SK-N-SH (cell line): ENCODE results near the gene ZNF576. TPM values are rescaled to one million over a fixed set of nuclear protein-coding genes. Genes with fewer than 3 reads are reported as not detected.

ENCODE experiments used
- CTCF ChIA-PET: fragments of 300-600, 350-600 bp; formaldehyde crosslinking; extraction: SDS; loops from one replicate; lab custom pipeline; 2021; lab: Yijun Ruan, JAX
- POLR2A ChIA-PET: fragments of 350-600 bp; sonication (Branson Sonifier 250); formaldehyde crosslinking; extraction: SDS; loops from one replicate; lab custom pipeline; 2020; ENCODE audit warnings: antibody characterized with exemption, inconsistent platforms; lab: Yijun Ruan, JAX
- DNase-seq: peaks from one replicate; pipeline ENCODE4 v3.0.0; 2012
- H2AFZ ChIP-seq: fragments of 200-600 bp; sonication (generic); 2 replicates; pipeline ENCODE4 v1.8.1; 2016; ENCODE audit warnings: antibody characterized with exemption, mild to moderate bottlenecking, low read depth
- H3F3A ChIP-seq: fragments of 200-600 bp; sonication (generic); replicated peaks from 2 replicates; pipeline ENCODE3; 2016; ENCODE audit warnings: antibody characterized with exemption, mild to moderate bottlenecking; ENCODE audit not compliant: insufficient read depth
- H3K27ac ChIP-seq, 2 experiments: fragments of 200-500 bp in 1 of 2; fragments of 200-600 bp in 1 of 2; sonication (Bioruptor generic) in 1 of 2; sonication (generic), shearing (Covaris generic) in 1 of 2; 2 replicates each; pipeline versions ENCODE4 v1.5.1 to v1.6.1; 2014 to 2016; ENCODE audit warnings: low read depth in 2 of 2, inconsistent platforms in 1 of 2, low read length in 1 of 2, mild to moderate bottlenecking in 1 of 2, mixed read lengths in 1 of 2
- H3K27me3 ChIP-seq: fragments of 200-600 bp; sonication (generic), shearing (Covaris generic); 2 replicates; pipeline ENCODE4 v1.6.1; 2016; ENCODE audit warnings: mixed run types; ENCODE audit not compliant: insufficient read depth
- H3K36me3 ChIP-seq, 2 experiments: fragments of 200-500 bp in 1 of 2; fragments of 200-600 bp in 1 of 2; sonication (Bioruptor generic) in 1 of 2; sonication (generic) in 1 of 2; replicated peaks in 1 of 2; 2 replicates each; pipeline versions ENCODE3 to v1.5.1; 2014 to 2016; ENCODE audit warnings: low read length in 1 of 2, mild to moderate bottlenecking in 1 of 2; ENCODE audit not compliant: insufficient read depth in 2 of 2, control insufficient read depth in 1 of 2
- H3K4me1 ChIP-seq, 2 experiments: fragments of 200-500 bp in 1 of 2; fragments of 200-600 bp in 1 of 2; sonication (Bioruptor generic) in 1 of 2; sonication (generic), shearing (Covaris generic) in 1 of 2; 2 replicates each; pipeline versions ENCODE4 v1.5.1 to v1.6.1; 2014 to 2016; ENCODE audit warnings: low read depth in 1 of 2, low read length in 1 of 2, mixed run types in 1 of 2; ENCODE audit not compliant: insufficient read depth in 2 of 2, control insufficient read depth in 1 of 2
- H3K4me2 ChIP-seq: fragments of 200-600 bp; sonication (generic), shearing (Covaris generic); 2 replicates; pipeline ENCODE4 v1.6.1; 2017; ENCODE audit warnings: mixed run types
- H3K4me3 ChIP-seq, 2 experiments: fragments of 200-500 bp in 1 of 2; fragments of 200-600 bp in 1 of 2; sonication (Bioruptor generic) in 1 of 2; sonication (generic), shearing (Covaris generic) in 1 of 2; 2 replicates each; pipeline versions ENCODE4 v1.5.1 to v1.8.1; 2014 to 2016; ENCODE audit warnings: low read depth in 2 of 2, inconsistent platforms in 1 of 2, low read length in 1 of 2, mild to moderate bottlenecking in 1 of 2, mixed read lengths in 1 of 2, moderate library complexity in 1 of 2
- H3K79me2 ChIP-seq: fragments of 200-600 bp; sonication (generic); 2 replicates; pipeline ENCODE4 v1.8.1; 2017; ENCODE audit warnings: mild to moderate bottlenecking; ENCODE audit not compliant: insufficient read depth
- H3K9ac ChIP-seq: fragments of 200-600 bp; sonication (generic); 2 replicates; pipeline ENCODE4 v1.6.1; 2017; ENCODE audit warnings: mixed run types
- H3K9me2 ChIP-seq: fragments of 200-600 bp; sonication (generic); 2 replicates; pipeline ENCODE4 v1.6.1; 2017; ENCODE audit warnings: mixed run types
- H3K9me3 ChIP-seq: fragments of 200-600 bp; sonication (generic); 2 replicates; pipeline ENCODE4 v1.6.1; 2017; ENCODE audit warnings: mixed run types, mild to moderate bottlenecking, moderate library complexity
- H4K20me1 ChIP-seq: fragments of 200-600 bp; sonication (generic); 2 replicates; pipeline ENCODE4 v1.6.1; 2017; ENCODE audit warnings: mild to moderate bottlenecking, mixed run types; ENCODE audit not compliant: insufficient read depth
- CTCF ChIP-seq: fragments of 200-600 bp; sonication (generic); IDR thresholded peaks from 2 replicates; pipeline ENCODE4 v1.6.1; 2017; ENCODE audit warnings: antibody characterized with exemption, mild to moderate bottlenecking, moderate library complexity
- EZH2phosphoT487 ChIP-seq: fragments of 200-600 bp; sonication (generic); IDR thresholded peaks from 2 replicates; pipeline ENCODE4 v1.6.1; 2017; ENCODE audit warnings: low read depth, mixed run types, mild to moderate bottlenecking, antibody characterized with exemption, moderate library complexity, borderline replicate concordance
- FOSL2 ChIP-seq: IDR thresholded peaks from 2 replicates; pipeline ENCODE4 v1.4.0; 2012; ENCODE audit warnings: low read depth, mild to moderate bottlenecking, moderate library complexity, borderline replicate concordance
- IRF3 ChIP-seq: fragments of 150-350 bp; IDR thresholded peaks from 2 replicates; pipeline ENCODE4 v1.6.1; 2016; ENCODE audit warnings: mild to moderate bottlenecking, low read depth, low read length
- JUND ChIP-seq: IDR thresholded peaks from 2 replicates; pipeline ENCODE4 v1.4.0; 2012
- MAX ChIP-seq: IDR thresholded peaks from 2 replicates; pipeline ENCODE4 v1.4.0; 2012; ENCODE audit warnings: low read depth
- MEF2A ChIP-seq: IDR thresholded peaks from 2 replicates; pipeline ENCODE4 v1.4.0; 2012; ENCODE audit warnings: low read depth, borderline replicate concordance
- PBX3 ChIP-seq: IDR thresholded peaks from 2 replicates; pipeline ENCODE4; 2012
- RAD21 ChIP-seq: IDR thresholded peaks from 2 replicates; pipeline ENCODE4 v1.6.1; 2012; ENCODE audit warnings: mild to moderate bottlenecking, low read length
- RCOR1 ChIP-seq: fragments of 150-350 bp; IDR thresholded peaks from 2 replicates; pipeline ENCODE4 v1.6.1; 2017; ENCODE audit warnings: antibody characterized with exemption, low read length
- RFX5 ChIP-seq: IDR thresholded peaks from 2 replicates; pipeline ENCODE4 v1.6.1; 2012; ENCODE audit warnings: mild to moderate bottlenecking, improper control_type of control experiment, low read length
- RXRA ChIP-seq: IDR thresholded peaks from 2 replicates; pipeline ENCODE4 v1.4.0; 2012; ENCODE audit warnings: low read depth, mild to moderate bottlenecking, borderline replicate concordance
- WGBS: methylation state at CpG from one replicate; pipeline ENCODE4 v1.1.6; 2017; ENCODE audit warnings: low lambda C conversion rate; 5-methylcytosine and 5-hydroxymethylcytosine counted together
- polyA plus RNA-seq, 3 experiments: library from polyadenylated mRNA; depleted of rRNA; stranded (reverse); fragments of >200 nt; gene quantifications; 2 replicates each; pipeline ENCODE4 v1.2.3, GENCODE V29; 2012

The ZNF576 gene
- polyA plus RNA-seq, 1 of the 3 experiments (the other 2 are of a cell fraction): 12.8 TPM

GRCh38 chr19:43612374-43612773 lies 16.0 kb downstream of the ZNF576 start:
- Histone ChIP-seq H3K4me1 (no peaks in the 10 kb centered on the region; a peak in 1 of 4 replicates), H3F3A (no peaks in the 10 kb centered on the region), H3K27me3 (no peaks in the 10 kb centered on the region), H2AFZ (no peak overlapping the region), H3K9ac (no peak overlapping the region), H3K4me2 (no peak overlapping the region), H3K27ac (no peak overlapping the region), H4K20me1 (no peaks in the 10 kb centered on the region), H3K36me3 (peaks cover 6 to 21% of the 10 kb centered on the region in 2 experiments), H3K79me2 (peaks cover 61% of the 10 kb centered on the region), H3K9me2 (no peaks in the 10 kb centered on the region), H3K4me3 (no peak overlapping the region), H3K9me3 (no peaks in the 10 kb centered on the region)
- TF ChIP-seq RAD21 (no peak), MAX (no peak), PBX3 (no peak), MEF2A (no peak), FOSL2 (no peak), IRF3 (no peak)
- 92% methylated on average over 11 of the region's 12 CpGs for WGBS
- no peak for DNase-seq
- ChIA-PET CTCF (no interaction called here), POLR2A (no interaction called here)

- Histone ChIP-seq H4K20me1 (no peaks in the 10 kb centered on the region), H3K36me3 (peaks cover 6 to 21% of the 10 kb centered on the region in 2 experiments), H3K79me2 (peaks cover 64% of the 10 kb centered on the region), H3K9ac (no peak overlapping the region), H3K27me3 (no peaks in the 10 kb centered on the region), H3K9me2 (no peaks in the 10 kb centered on the region), H3K4me3 (no peak overlapping the region), H3K27ac (no peak overlapping the region; a peak in 1 of 4 replicates), H2AFZ (no peak overlapping the region), H3K9me3 (no peaks in the 10 kb centered on the region), H3K4me2 (no peak overlapping the region), H3K4me1 (peaks cover 7 to 12% of the 10 kb centered on the region in 2 experiments; a peak in 2 of 4 replicates), H3F3A (no peaks in the 10 kb centered on the region)
- DNase-seq: no peak
- 95% methylated on average over 1 of the region's 1 CpG for WGBS
- TF ChIP-seq RXRA: no peak
- TF ChIP-seq CTCF: no peak
- TF ChIP-seq JUND: no peak
- no peak for TF ChIP-seq RCOR1
- no peak for TF ChIP-seq RFX5
- TF ChIP-seq EZH2phosphoT487: no peak
- ChIA-PET CTCF (interaction anchor here (0.5 to 1.2 kb wide), 3 partner anchors 17 to 97 kb away, joined by 3 read pairs; no protein-coding TSS in a partner anchor), POLR2A (no interaction called here)
These were observed 19.9 kb downstream of the ZNF576 start for GRCh38 chr19:43616306-43616705.
